GM23338 (cell line): ENCODE data around the gene TBCE. TPM values are rescaled to one million over a fixed set of nuclear protein-coding genes. Genes with fewer than 3 reads are reported as not detected.

Experiments used
- ATAC-seq: fragments of 200-7000 bp; cut with Tn5 transposase; 3 replicates; pipeline ENCODE4 v1.9.1; 2020
- DNase-seq: peaks from one replicate; pipeline ENCODE4 v3.0.0-alpha.2; 2015; ENCODE audit warnings: low spot score
- H2AFZ ChIP-seq: fragments of 200-600 bp; sonication (generic); 2 replicates; pipeline ENCODE4 v1.8.0; 2016; ENCODE audit warnings: antibody characterized with exemption, mild to moderate bottlenecking, moderate library complexity
- H3F3A ChIP-seq: fragments of 200-600 bp; sonication (generic); replicated peaks from 2 replicates; pipeline ENCODE4 v1.8.0; 2017; ENCODE audit warnings: antibody characterized with exemption, mixed run types, low read depth
- H3K27ac ChIP-seq: fragments of 200-600 bp; sonication (generic); 2 replicates; pipeline ENCODE4 v1.6.1; 2016; ENCODE audit warnings: low read depth
- H3K27me3 ChIP-seq: fragments of 200-600 bp; sonication (generic); 2 replicates; pipeline ENCODE4 v1.8.0; 2016; ENCODE audit warnings: mild to moderate bottlenecking, mixed run types, moderate library complexity; ENCODE audit not compliant: insufficient read depth
- H3K36me3 ChIP-seq: fragments of 200-600 bp; sonication (generic); 2 replicates; pipeline ENCODE4 v1.8.0; 2016; ENCODE audit warnings: mild to moderate bottlenecking; ENCODE audit not compliant: insufficient read depth
- H3K4me1 ChIP-seq: fragments of 200-600 bp; sonication (generic); 2 replicates; pipeline ENCODE4 v1.8.0; 2016; ENCODE audit warnings: mild to moderate bottlenecking, moderate library complexity; ENCODE audit not compliant: insufficient read depth
- H3K4me2 ChIP-seq: fragments of 200-600 bp; sonication (generic); 2 replicates; pipeline ENCODE4 v1.7.1; 2017; ENCODE audit warnings: mixed run types
- H3K4me3 ChIP-seq: fragments of 200-600 bp; sonication (generic); 2 replicates; pipeline ENCODE4 v1.6.1; 2016; ENCODE audit warnings: mixed run types
- H3K79me2 ChIP-seq: fragments of 200-600 bp; sonication (generic); replicated peaks from 2 replicates; pipeline ENCODE4 v1.8.0; 2017; ENCODE audit warnings: mild to moderate bottlenecking; ENCODE audit not compliant: insufficient read depth
- H3K9me2 ChIP-seq: fragments of 200-600 bp; sonication (generic); 2 replicates; pipeline ENCODE4 v1.8.0; 2017; ENCODE audit not compliant: insufficient read depth
- H4K20me1 ChIP-seq: fragments of 200-600 bp; sonication (generic); replicated peaks from 2 replicates; pipeline ENCODE4 v1.8.0; 2017; ENCODE audit warnings: mild to moderate bottlenecking; ENCODE audit not compliant: insufficient read depth
- H3K27ac Mint-ChIP-seq: 2 replicates; pipeline ENCODE4 v1.8.0; 2020; ENCODE audit warnings: inconsistent platforms, mild to moderate bottlenecking, moderate library complexity, mixed read lengths
- H3K27me3 Mint-ChIP-seq: 3 replicates; pipeline ENCODE4 v1.8.0; 2022; ENCODE audit warnings: low read depth, mild to moderate bottlenecking, moderate library complexity, mixed read lengths, inconsistent platforms; ENCODE audit not compliant: insufficient read depth, poor library complexity
- H3K36me3 Mint-ChIP-seq: 3 replicates; pipeline ENCODE4 v1.8.0; 2021; ENCODE audit warnings: low read depth, mild to moderate bottlenecking, inconsistent platforms, moderate library complexity, mixed read lengths
- H3K4me1 Mint-ChIP-seq: 3 replicates; pipeline ENCODE4 v1.8.0; 2020; ENCODE audit warnings: mild to moderate bottlenecking, inconsistent platforms, mixed read lengths
- H3K4me3 Mint-ChIP-seq: 3 replicates; pipeline ENCODE4 v1.8.0; 2021; ENCODE audit warnings: moderate library complexity, mild to moderate bottlenecking, inconsistent platforms, mixed read lengths
- H3K9me3 Mint-ChIP-seq: 3 replicates; pipeline ENCODE4 v1.8.0; 2020; ENCODE audit warnings: moderate library complexity, mild to moderate bottlenecking, inconsistent platforms, mixed read lengths
- CREB1 ChIP-seq: fragments of 250-450 bp; sonication (Bioruptor Pico); IDR thresholded peaks from 2 replicates; pipeline ENCODE4 v1.5.0; 2020; ENCODE audit warnings: low read depth, mild to moderate bottlenecking, moderate library complexity
- CTCF ChIP-seq, 2 experiments: fragments of 200-600 bp in 1 of 2; sonication (generic) in 1 of 2; conservative IDR thresholded peaks; 2 replicates each; pipeline versions ENCODE4 v1.5.1 to v1.6.1; 2016 to 2017; ENCODE audit warnings: antibody characterized with exemption in 2 of 2, low read depth in 2 of 2, mild to moderate bottlenecking in 2 of 2, moderate library complexity in 1 of 2
- ETS1 ChIP-seq: IDR thresholded peaks from 2 replicates; pipeline ENCODE4 v1.6.1; 2016; ENCODE audit warnings: antibody characterized with exemption
- EZH2 ChIP-seq: fragments of 200-600 bp; sonication (generic); IDR thresholded peaks from one replicate; pipeline ENCODE4 v1.8.0; 2017; ENCODE audit warnings: antibody characterized with exemption, mild to moderate bottlenecking, low read depth; ENCODE audit not compliant: unreplicated experiment
- EZH2phosphoT487 ChIP-seq: fragments of 200-600 bp; sonication (generic); IDR thresholded peaks from one replicate; pipeline ENCODE4 v1.8.1; 2018; ENCODE audit warnings: antibody characterized with exemption; ENCODE audit not compliant: unreplicated experiment
- JUNB ChIP-seq: IDR thresholded peaks from one replicate; pipeline ENCODE4 v1.6.1; 2016; ENCODE audit warnings: antibody characterized with exemption; ENCODE audit not compliant: unreplicated experiment
- NANOG ChIP-seq: IDR thresholded peaks from 2 replicates; pipeline ENCODE4 v1.6.1; 2016; ENCODE audit warnings: antibody characterized with exemption, borderline replicate concordance
- POLR2AphosphoS5 ChIP-seq: IDR thresholded peaks from 2 replicates; pipeline ENCODE4 v1.6.1; 2016; ENCODE audit warnings: antibody characterized with exemption, low read depth
- ZNF114 ChIP-seq: fragments of 250-450 bp; sonication (Bioruptor Pico); IDR thresholded peaks from 2 replicates; pipeline ENCODE4 v1.5.0; 2020; ENCODE audit warnings: mild to moderate bottlenecking, moderate library complexity
- ZNF331 ChIP-seq: fragments of 250-450 bp; sonication (Bioruptor Pico); IDR thresholded peaks from 2 replicates; pipeline ENCODE4 v1.5.0; 2020; ENCODE audit warnings: low read depth, mild to moderate bottlenecking, moderate library complexity
- polyA plus RNA-seq: library from polyadenylated mRNA; unstranded; fragments of >200 nt; fragmentation: Nextera tagmentation; extraction: Ambion mirVana; gene quantifications from 2 replicates; pipeline ENCODE4 v1.2.1, GENCODE V29; 2016
- total RNA-seq: library from RNA; depleted of rRNA; stranded (reverse); fragments of >200 nt; shearing (Covaris generic); gene quantifications from 2 replicates; pipeline ENCODE4 v1.2.3, GENCODE V29; 2014
- TF ChIP-seq, protein P1 (sequence below): fragments of 250-450 bp; sonication (Bioruptor Pico); IDR thresholded peaks from 2 replicates; pipeline ENCODE4 v1.5.0; 2020; ENCODE audit warnings: mild to moderate bottlenecking, moderate library complexity

TBCE gene
- total and polyA plus RNA-seq, 2 experiments from 2014 or later: 42.7 to 64.8 TPM

GRCh38 chr1:235465066-235465465, 97.8 kb downstream of the TBCE start:
- no peak for DNase-seq
- Histone ChIP-seq H3K27ac (no peak overlapping the region), H3F3A (no peaks in the 10 kb centered on the region), H2AFZ (no peak overlapping the region), H3K27me3 (no peaks in the 10 kb centered on the region), H3K79me2 (no peaks in the 10 kb centered on the region; the same call in 1 of the 2 replicates), H3K4me1 (no peaks in the 10 kb centered on the region), H3K4me2 (no peak overlapping the region), H3K36me3 (peaks cover 3% of the 10 kb centered on the region), H3K4me3 (no peak overlapping the region), H4K20me1 (0 out of 2 replicates have a peak, but pooled peaks cover 7% of the 10 kb centered on the region), H3K9me2 (no peaks in the 10 kb centered on the region)
- ATAC-seq: no peak
- no peak for TF ChIP-seq EZH2
- TF ChIP-seq CREB1: no peak
- Mint-ChIP-seq H3K27me3 (no peaks in the 10 kb centered on the region), H3K27ac (no peak overlapping the region), H3K36me3 (peaks cover 38% of the 10 kb centered on the region), H3K4me3 (no peak overlapping the region), H3K4me1 (no peaks in the 10 kb centered on the region), H3K9me3 (no peaks in the 10 kb centered on the region)

DNA sequence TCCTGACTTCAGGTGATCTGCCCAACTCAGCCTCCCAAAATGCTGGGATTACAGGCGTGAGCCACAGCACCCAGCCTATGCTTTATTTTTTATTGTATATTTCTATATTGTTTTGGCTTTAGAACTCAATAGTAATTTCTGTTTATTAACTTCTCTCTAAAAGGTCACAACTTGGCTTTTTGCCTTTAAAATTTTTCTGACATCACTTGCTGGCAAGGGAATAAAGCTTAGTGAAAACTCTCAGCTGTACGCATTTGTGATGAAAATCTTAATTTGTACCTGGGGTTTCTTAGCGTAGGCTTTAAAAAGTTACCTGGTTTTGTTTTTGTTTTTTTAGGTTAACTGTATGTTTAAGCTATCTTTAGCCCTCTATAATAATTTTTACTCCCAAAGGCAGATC, 100.8 kb downstream of the TBCE start:
- H3K27ac ChIP-seq: no peak overlapping the region
- H3F3A ChIP-seq: no peaks in the 10 kb centered on the region
- Mint-ChIP-seq H3K36me3 (peaks cover 40% of the 10 kb centered on the region), H3K4me1 (no peaks in the 10 kb centered on the region), H3K9me3 (no peaks in the 10 kb centered on the region), H3K4me3 (no peak overlapping the region), H3K27me3 (no peaks in the 10 kb centered on the region), H3K27ac (no peak overlapping the region)
- H3K4me2 ChIP-seq: no peak overlapping the region
- no peaks in the 10 kb centered on the region; the same call in 1 of the 2 replicates for H3K79me2 ChIP-seq
- no peak for ATAC-seq
- no peaks in the 10 kb centered on the region for H3K9me2 ChIP-seq
- no peaks in the 10 kb centered on the region for H3K27me3 ChIP-seq
- DNase-seq: no peak
- H3K4me1 ChIP-seq: no peaks in the 10 kb centered on the region
- no peak overlapping the region for H3K4me3 ChIP-seq
- H4K20me1 ChIP-seq: peaks cover 7% of the 10 kb centered on the region; the same call in 1 of the 2 replicates
- no peak overlapping the region for H2AFZ ChIP-seq
- H3K36me3 ChIP-seq: peaks cover 3% of the 10 kb centered on the region
- TF ChIP-seq ZNF114: no peak
- TF ChIP-seq ETS1: no peak
- TF ChIP-seq JUNB: no peak
- no peak for TF ChIP-seq ZNF331 (CRISPR knock-in tag)
- TF ChIP-seq POLR2AphosphoS5: no peak
- no peak for TF ChIP-seq NANOG
- no peak for TF ChIP-seq CTCF (conservative IDR thresholded peaks at IDR 0.05; ENCODE audit: low read depth in 2 of 2)
- TF ChIP-seq EZH2phosphoT487: no peak
- TF ChIP-seq, protein P1, sequence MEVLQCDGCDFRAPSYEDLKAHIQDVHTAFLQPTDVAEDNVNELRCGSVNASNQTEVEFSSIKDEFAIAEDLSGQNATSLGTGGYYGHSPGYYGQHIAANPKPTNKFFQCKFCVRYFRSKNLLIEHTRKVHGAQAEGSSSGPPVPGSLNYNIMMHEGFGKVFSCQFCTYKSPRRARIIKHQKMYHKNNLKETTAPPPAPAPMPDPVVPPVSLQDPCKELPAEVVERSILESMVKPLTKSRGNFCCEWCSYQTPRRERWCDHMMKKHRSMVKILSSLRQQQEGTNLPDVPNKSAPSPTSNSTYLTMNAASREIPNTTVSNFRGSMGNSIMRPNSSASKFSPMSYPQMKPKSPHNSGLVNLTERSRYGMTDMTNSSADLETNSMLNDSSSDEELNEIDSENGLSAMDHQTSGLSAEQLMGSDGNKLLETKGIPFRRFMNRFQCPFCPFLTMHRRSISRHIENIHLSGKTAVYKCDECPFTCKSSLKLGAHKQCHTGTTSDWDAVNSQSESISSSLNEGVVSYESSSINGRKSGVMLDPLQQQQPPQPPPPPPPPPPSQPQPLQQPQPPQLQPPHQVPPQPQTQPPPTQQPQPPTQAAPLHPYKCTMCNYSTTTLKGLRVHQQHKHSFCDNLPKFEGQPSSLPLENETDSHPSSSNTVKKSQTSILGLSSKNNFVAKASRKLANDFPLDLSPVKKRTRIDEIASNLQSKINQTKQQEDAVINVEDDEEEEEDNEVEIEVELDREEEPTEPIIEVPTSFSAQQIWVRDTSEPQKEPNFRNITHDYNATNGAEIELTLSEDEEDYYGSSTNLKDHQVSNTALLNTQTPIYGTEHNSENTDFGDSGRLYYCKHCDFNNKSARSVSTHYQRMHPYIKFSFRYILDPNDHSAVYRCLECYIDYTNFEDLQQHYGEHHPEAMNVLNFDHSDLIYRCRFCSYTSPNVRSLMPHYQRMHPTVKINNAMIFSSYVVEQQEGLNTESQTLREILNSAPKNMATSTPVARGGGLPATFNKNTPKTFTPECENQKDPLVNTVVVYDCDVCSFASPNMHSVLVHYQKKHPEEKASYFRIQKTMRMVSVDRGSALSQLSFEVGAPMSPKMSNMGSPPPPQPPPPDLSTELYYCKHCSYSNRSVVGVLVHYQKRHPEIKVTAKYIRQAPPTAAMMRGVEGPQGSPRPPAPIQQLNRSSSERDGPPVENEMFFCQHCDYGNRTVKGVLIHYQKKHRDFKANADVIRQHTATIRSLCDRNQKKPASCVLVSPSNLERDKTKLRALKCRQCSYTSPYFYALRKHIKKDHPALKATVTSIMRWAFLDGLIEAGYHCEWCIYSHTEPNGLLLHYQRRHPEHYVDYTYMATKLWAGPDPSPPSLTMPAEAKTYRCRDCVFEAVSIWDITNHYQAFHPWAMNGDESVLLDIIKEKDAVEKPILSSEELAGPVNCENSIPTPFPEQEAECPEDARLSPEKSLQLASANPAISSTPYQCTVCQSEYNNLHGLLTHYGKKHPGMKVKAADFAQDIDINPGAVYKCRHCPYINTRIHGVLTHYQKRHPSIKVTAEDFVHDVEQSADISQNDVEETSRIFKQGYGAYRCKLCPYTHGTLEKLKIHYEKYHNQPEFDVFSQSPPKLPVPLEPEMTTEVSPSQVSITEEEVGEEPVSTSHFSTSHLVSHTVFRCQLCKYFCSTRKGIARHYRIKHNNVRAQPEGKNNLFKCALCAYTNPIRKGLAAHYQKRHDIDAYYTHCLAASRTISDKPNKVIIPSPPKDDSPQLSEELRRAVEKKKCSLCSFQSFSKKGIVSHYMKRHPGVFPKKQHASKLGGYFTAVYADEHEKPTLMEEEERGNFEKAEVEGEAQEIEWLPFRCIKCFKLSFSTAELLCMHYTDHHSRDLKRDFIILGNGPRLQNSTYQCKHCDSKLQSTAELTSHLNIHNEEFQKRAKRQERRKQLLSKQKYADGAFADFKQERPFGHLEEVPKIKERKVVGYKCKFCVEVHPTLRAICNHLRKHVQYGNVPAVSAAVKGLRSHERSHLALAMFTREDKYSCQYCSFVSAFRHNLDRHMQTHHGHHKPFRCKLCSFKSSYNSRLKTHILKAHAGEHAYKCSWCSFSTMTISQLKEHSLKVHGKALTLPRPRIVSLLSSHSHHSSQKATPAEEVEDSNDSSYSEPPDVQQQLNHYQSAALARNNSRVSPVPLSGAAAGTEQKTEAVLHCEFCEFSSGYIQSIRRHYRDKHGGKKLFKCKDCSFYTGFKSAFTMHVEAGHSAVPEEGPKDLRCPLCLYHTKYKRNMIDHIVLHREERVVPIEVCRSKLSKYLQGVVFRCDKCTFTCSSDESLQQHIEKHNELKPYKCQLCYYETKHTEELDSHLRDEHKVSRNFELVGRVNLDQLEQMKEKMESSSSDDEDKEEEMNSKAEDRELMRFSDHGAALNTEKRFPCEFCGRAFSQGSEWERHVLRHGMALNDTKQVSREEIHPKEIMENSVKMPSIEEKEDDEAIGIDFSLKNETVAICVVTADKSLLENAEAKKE: no peak
